Bronchial smooth muscle cell (primary cell): ENCODE measurements around the gene PTPRQ. TPM values are rescaled to one million over a fixed set of nuclear protein-coding genes. Genes with fewer than 3 reads are reported as not detected.

Experiments used
- total RNA-seq: library from RNA; depleted of rRNA; stranded (reverse); fragments of >200 nt; gene quantifications from 2 replicates; pipeline ENCODE4 v1.2.1, GENCODE V29; 2014

Gene PTPRQ, protein sequence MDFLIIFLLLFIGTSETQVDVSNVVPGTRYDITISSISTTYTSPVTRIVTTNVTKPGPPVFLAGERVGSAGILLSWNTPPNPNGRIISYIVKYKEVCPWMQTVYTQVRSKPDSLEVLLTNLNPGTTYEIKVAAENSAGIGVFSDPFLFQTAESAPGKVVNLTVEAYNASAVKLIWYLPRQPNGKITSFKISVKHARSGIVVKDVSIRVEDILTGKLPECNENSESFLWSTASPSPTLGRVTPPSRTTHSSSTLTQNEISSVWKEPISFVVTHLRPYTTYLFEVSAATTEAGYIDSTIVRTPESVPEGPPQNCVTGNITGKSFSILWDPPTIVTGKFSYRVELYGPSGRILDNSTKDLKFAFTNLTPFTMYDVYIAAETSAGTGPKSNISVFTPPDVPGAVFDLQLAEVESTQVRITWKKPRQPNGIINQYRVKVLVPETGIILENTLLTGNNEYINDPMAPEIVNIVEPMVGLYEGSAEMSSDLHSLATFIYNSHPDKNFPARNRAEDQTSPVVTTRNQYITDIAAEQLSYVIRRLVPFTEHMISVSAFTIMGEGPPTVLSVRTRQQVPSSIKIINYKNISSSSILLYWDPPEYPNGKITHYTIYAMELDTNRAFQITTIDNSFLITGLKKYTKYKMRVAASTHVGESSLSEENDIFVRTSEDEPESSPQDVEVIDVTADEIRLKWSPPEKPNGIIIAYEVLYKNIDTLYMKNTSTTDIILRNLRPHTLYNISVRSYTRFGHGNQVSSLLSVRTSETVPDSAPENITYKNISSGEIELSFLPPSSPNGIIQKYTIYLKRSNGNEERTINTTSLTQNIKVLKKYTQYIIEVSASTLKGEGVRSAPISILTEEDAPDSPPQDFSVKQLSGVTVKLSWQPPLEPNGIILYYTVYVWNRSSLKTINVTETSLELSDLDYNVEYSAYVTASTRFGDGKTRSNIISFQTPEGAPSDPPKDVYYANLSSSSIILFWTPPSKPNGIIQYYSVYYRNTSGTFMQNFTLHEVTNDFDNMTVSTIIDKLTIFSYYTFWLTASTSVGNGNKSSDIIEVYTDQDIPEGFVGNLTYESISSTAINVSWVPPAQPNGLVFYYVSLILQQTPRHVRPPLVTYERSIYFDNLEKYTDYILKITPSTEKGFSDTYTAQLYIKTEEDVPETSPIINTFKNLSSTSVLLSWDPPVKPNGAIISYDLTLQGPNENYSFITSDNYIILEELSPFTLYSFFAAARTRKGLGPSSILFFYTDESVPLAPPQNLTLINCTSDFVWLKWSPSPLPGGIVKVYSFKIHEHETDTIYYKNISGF (N-terminal part only)
- 0.26 and 1.3 TPM in 2 replicates for total RNA-seq

DNA sequence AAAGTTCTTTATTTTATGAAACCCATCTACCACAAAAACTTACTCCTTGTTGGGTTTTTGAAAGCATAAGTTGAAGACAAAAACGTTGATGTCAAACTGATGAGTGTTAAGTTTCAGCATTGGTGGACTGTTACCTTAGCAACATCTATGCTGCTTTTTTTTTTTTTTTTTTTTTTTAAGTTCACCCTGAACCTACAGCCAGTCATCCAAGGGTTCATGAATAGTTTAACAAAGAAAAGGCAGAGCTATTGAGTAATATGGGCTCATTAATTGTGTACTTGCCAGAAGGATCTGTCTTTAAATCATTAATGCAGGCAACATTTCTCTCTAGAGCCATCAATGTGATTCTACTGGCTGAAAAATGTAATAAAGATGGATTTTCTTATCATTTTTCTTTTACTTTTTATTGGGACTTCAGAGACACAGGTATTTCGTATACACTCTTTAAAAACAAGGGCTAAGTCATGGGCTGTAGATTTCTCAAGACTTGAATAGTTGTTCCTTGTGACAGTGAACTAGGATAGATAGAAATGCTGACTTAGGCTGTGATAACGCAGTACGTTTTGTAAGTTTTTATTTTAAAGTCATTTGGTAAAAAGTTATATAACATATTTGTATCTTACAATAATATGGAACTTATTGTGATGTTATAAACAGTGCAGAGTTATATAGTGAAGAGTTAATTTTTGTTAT is at the start of gene PTPRQ:
Gene PTPRQ, plus strand, starts transcription at position 262 of the 693 bp plus-strand sequence. Its CDS starts 111 bp downstream, at position 373.

DNA sequence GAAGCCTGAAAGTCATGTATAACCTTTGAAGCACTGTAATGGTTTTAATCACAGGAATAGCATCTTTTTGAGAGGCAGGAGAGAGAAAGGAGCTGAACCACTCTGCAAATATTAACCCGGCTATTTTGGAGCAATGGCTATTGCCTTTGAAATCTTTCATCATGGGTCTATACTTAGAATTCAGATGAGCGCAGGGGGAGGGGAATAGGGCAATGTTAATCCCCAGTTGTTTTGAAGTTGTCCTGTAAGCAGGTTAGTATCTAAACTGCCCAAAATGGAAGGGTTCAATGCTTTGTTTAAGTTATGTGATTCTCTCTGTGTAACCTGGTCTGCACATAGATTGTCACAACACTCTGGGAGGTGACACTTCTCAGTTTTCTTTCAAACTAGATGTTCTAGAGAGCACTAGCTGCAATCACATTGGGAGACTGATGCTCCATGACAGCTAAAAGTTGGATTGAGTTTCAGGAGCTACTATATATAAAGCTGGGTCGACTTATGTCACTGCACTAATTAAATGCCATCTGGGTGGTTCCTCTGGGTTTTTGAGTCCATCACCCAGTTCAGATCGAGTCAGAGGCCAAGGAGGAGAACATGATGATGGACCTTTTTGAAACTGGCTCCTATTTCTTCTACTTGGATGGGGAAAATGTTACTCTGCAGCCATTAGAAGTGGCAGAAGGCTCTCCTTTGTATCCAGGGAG is 263.2 kb downstream of the PTPRQ start, which contains the start of gene MYF6:
Gene MYF6, plus strand, starts transcription at position 509 of the 704 bp plus-strand sequence. Its CDS starts 86 bp downstream, at position 595.

DNA sequence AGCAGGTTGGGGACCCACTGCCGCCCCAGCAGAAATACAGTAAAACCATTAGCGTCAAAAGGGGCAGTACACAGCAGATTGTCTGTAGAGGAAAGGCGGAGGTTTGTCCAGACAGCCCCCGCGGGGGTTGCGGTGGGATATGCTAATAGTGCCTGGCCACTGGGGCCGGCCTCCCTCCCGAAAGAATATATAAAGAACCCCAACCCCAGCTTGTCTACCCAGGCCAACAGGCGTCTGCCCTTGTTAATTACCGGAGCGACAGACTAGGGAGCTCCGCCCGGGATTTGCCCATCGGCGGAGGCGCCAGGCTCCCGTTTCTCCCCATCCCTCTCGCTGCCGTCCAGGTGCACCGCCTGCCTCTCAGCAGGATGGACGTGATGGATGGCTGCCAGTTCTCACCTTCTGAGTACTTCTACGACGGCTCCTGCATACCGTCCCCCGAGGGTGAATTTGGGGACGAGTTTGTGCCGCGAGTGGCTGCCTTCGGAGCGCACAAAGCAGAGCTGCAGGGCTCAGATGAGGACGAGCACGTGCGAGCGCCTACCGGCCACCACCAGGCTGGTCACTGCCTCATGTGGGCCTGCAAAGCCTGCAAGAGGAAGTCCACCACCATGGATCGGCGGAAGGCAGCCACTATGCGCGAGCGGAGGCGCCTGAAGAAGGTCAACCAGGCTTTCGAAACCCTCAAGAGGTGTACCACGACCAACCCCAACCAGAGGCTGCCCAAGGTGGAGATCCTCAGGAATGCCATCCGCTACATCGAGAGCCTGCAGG is 272.8 kb downstream of the PTPRQ start, which contains the start of gene MYF5:
Gene MYF5, plus strand, starts transcription at position 217 of the 774 bp plus-strand sequence. Its CDS starts 152 bp downstream, at position 369.

